Central memory CD8-positive, alpha-beta T cell (primary cell): ENCODE measurements around the gene SUGCT.

Experiments used
- ATAC-seq: fragments of 150-1000 bp; cut with Tn5 transposase; replicated peaks from 2 replicates; pipeline ENCODE4 v1.10.0; 2022; ENCODE audit warnings: mild to moderate bottlenecking, moderate FRiP score, moderate number of reproducible peaks; ENCODE audit not compliant: poor library complexity, severe bottlenecking; ENCODE audit errors: extremely low read depth
- DNase-seq, 2 donors: peaks; one replicate each; pipeline ENCODE4 v3.0.0; 2021; ENCODE audit warnings: low spot score in 2 of 2
- H3K27ac Mint-ChIP-seq: one replicate; pipeline ENCODE4 v1.8.0; 2022; ENCODE audit warnings: low read depth, mild to moderate bottlenecking, moderate library complexity, mixed read lengths
- H3K27me3 Mint-ChIP-seq: one replicate; pipeline ENCODE4 v1.8.0; 2022; ENCODE audit warnings: mixed read lengths
- H3K36me3 Mint-ChIP-seq: one replicate; pipeline ENCODE4 v1.8.0; 2022; ENCODE audit warnings: mild to moderate bottlenecking, moderate library complexity, mixed read lengths; ENCODE audit not compliant: insufficient read depth
- H3K4me1 Mint-ChIP-seq: one replicate; pipeline ENCODE4 v1.8.0; 2022; ENCODE audit warnings: mixed read lengths
- H3K4me3 Mint-ChIP-seq: one replicate; pipeline ENCODE4 v1.8.0; 2022; ENCODE audit warnings: mild to moderate bottlenecking, moderate library complexity, mixed read lengths
- H3K9me3 Mint-ChIP-seq: one replicate; pipeline ENCODE4 v1.8.0; 2022; ENCODE audit warnings: mixed read lengths

SUGCT gene

GRCh38 chr7:40784176-40784575 is 649.4 kb downstream of the SUGCT start:
- ATAC-seq (no peak), DNase-seq (no peak)
- Mint-ChIP-seq H3K27me3 (no peaks in the 10 kb centered on the region), H3K36me3 (no peaks in the 10 kb centered on the region), H3K9me3 (peaks cover 5% of the 10 kb centered on the region), H3K27ac (no peak overlapping the region), H3K4me1 (no peaks in the 10 kb centered on the region), H3K4me3 (no peak overlapping the region)

- DNase-seq = no peak
- Mint-ChIP-seq H3K4me3 (no peak overlapping the region), H3K27ac (no peak overlapping the region), H3K9me3 (peaks cover 10% of the 10 kb centered on the region), H3K36me3 (no peaks in the 10 kb centered on the region), H3K27me3 (no peaks in the 10 kb centered on the region), H3K4me1 (no peaks in the 10 kb centered on the region)
- ATAC-seq = no peak
Observed at GRCh38 chr7:40786909-40787308, 652.1 kb downstream of the SUGCT start.

GRCh38 chr7:40793132-40793531 is 658.3 kb downstream of the SUGCT start:
- H3K4me1 Mint-ChIP-seq = no peaks in the 10 kb centered on the region
- H3K4me3 Mint-ChIP-seq = no peak overlapping the region
- no peak for ATAC-seq
- no peak overlapping the region for H3K27ac Mint-ChIP-seq
- H3K9me3 Mint-ChIP-seq = peaks cover 18% of the 10 kb centered on the region
- no peak for DNase-seq
- no peaks in the 10 kb centered on the region for H3K36me3 Mint-ChIP-seq
- H3K27me3 Mint-ChIP-seq = no peaks in the 10 kb centered on the region

- Mint-ChIP-seq H3K4me1 (no peaks in the 10 kb centered on the region), H3K27ac (no peak overlapping the region), H3K4me3 (no peak overlapping the region), H3K27me3 (no peaks in the 10 kb centered on the region), H3K36me3 (no peaks in the 10 kb centered on the region), H3K9me3 (peaks cover 14% of the 10 kb centered on the region)
- DNase-seq (no peak), ATAC-seq (no peak)
Observed at GRCh38 chr7:40795607-40796006, 660.8 kb downstream of the SUGCT start.

GRCh38 chr7:40796723-40797122 is 661.9 kb downstream of the SUGCT start:
- no peak for ATAC-seq
- peaks cover 11% of the 10 kb centered on the region for H3K9me3 Mint-ChIP-seq
- no peaks in the 10 kb centered on the region for H3K4me1 Mint-ChIP-seq
- DNase-seq = no peak
- no peak overlapping the region for H3K4me3 Mint-ChIP-seq
- H3K36me3 Mint-ChIP-seq = no peaks in the 10 kb centered on the region
- no peak overlapping the region for H3K27ac Mint-ChIP-seq
- no peaks in the 10 kb centered on the region for H3K27me3 Mint-ChIP-seq

GRCh38 chr7:40798613-40799012 is 663.8 kb downstream of the SUGCT start:
- ATAC-seq (no peak), DNase-seq (no peak)
- Mint-ChIP-seq H3K27me3 (no peaks in the 10 kb centered on the region), H3K4me3 (no peak overlapping the region), H3K9me3 (peaks cover 7% of the 10 kb centered on the region), H3K27ac (no peak overlapping the region), H3K36me3 (no peaks in the 10 kb centered on the region), H3K4me1 (no peaks in the 10 kb centered on the region)

- Mint-ChIP-seq H3K4me1 (no peaks in the 10 kb centered on the region), H3K36me3 (no peaks in the 10 kb centered on the region), H3K27ac (no peak overlapping the region), H3K27me3 (no peaks in the 10 kb centered on the region), H3K4me3 (no peak overlapping the region), H3K9me3 (peaks cover 7% of the 10 kb centered on the region)
- DNase-seq (no peak), ATAC-seq (no peak)
Observed at GRCh38 chr7:40799493-40800403, 664.9 kb downstream of the SUGCT start.

GRCh38 chr7:40800771-40801170 is 666.0 kb downstream of the SUGCT start:
- no peak for ATAC-seq
- Mint-ChIP-seq H3K27me3 (no peaks in the 10 kb centered on the region), H3K36me3 (no peaks in the 10 kb centered on the region), H3K27ac (no peak overlapping the region), H3K9me3 (peaks cover 7% of the 10 kb centered on the region), H3K4me3 (no peak overlapping the region), H3K4me1 (no peaks in the 10 kb centered on the region)
- no peak for DNase-seq

GRCh38 chr7:40802497-40802896 is 667.7 kb downstream of the SUGCT start:
- Mint-ChIP-seq H3K4me3 (no peak overlapping the region), H3K9me3 (peaks cover 19% of the 10 kb centered on the region), H3K27me3 (no peaks in the 10 kb centered on the region), H3K36me3 (no peaks in the 10 kb centered on the region), H3K4me1 (no peaks in the 10 kb centered on the region), H3K27ac (no peak overlapping the region)
- no peak for DNase-seq
- no peak for ATAC-seq

- Mint-ChIP-seq H3K27ac (no peak overlapping the region), H3K4me1 (no peaks in the 10 kb centered on the region), H3K27me3 (no peaks in the 10 kb centered on the region), H3K9me3 (peaks cover 18% of the 10 kb centered on the region), H3K36me3 (no peaks in the 10 kb centered on the region), H3K4me3 (no peak overlapping the region)
- ATAC-seq (no peak), DNase-seq (no peak)
Observed at GRCh38 chr7:40804477-40805215, 669.8 kb downstream of the SUGCT start.

- H3K27me3 Mint-ChIP-seq = no peaks in the 10 kb centered on the region
- H3K27ac Mint-ChIP-seq = no peak overlapping the region
- H3K4me1 Mint-ChIP-seq = no peaks in the 10 kb centered on the region
- no peak for DNase-seq
- H3K4me3 Mint-ChIP-seq = no peak overlapping the region
- H3K9me3 Mint-ChIP-seq = peaks cover 25% of the 10 kb centered on the region
- no peaks in the 10 kb centered on the region for H3K36me3 Mint-ChIP-seq
- ATAC-seq = no peak
Observed at GRCh38 chr7:40805361-40805760, 670.6 kb downstream of the SUGCT start.

- no peak for DNase-seq
- H3K27ac Mint-ChIP-seq = no peak overlapping the region
- no peaks in the 10 kb centered on the region for H3K4me1 Mint-ChIP-seq
- H3K36me3 Mint-ChIP-seq = no peaks in the 10 kb centered on the region
- no peaks in the 10 kb centered on the region for H3K27me3 Mint-ChIP-seq
- H3K4me3 Mint-ChIP-seq = no peak overlapping the region
- no peak for ATAC-seq
- H3K9me3 Mint-ChIP-seq = peaks cover 44% of the 10 kb centered on the region
Observed at GRCh38 chr7:40808378-40808942, 673.7 kb downstream of the SUGCT start.

- DNase-seq (no peak), ATAC-seq (no peak)
- Mint-ChIP-seq H3K27me3 (no peaks in the 10 kb centered on the region), H3K36me3 (no peaks in the 10 kb centered on the region), H3K4me1 (no peaks in the 10 kb centered on the region), H3K4me3 (no peak overlapping the region), H3K9me3 (peaks cover 44% of the 10 kb centered on the region), H3K27ac (no peak overlapping the region)
Observed at GRCh38 chr7:40810274-40810673, 675.5 kb downstream of the SUGCT start.
